H1 (cell line): Measurements from ENCODE around the gene ULK1. TPM values are rescaled to one million over a fixed set of nuclear protein-coding genes. Genes with fewer than 3 reads are reported as not detected.

Source experiments
- CEBPB ChIP-seq: IDR thresholded peaks from 2 replicates; pipeline ENCODE4 v1.6.1; 2012; ENCODE audit warnings: low read depth, low read length
- CTBP2 ChIP-seq: IDR thresholded peaks from 2 replicates; pipeline ENCODE4 v1.7.0; 2011; ENCODE audit warnings: borderline replicate concordance, mild to moderate bottlenecking, moderate library complexity, mixed read lengths, low read length; ENCODE audit not compliant: insufficient read depth, insufficient read length
- FOSL1 ChIP-seq: IDR thresholded peaks from 2 replicates; pipeline ENCODE4 v1.6.1; 2011; ENCODE audit warnings: mild to moderate bottlenecking, low read depth, low read length, moderate library complexity; ENCODE audit not compliant: insufficient read depth
- HDAC6 ChIP-seq: IDR thresholded peaks from one replicate; pipeline ENCODE4 v1.7.1; 2012; ENCODE audit warnings: low read depth, mild to moderate bottlenecking, inconsistent platforms, low read length, moderate library complexity
- PHF8 ChIP-seq: fragments of 200-600 bp; sonication (generic); conservative IDR thresholded peaks from 2 replicates; pipeline ENCODE4 v1.7.1; 2012; ENCODE audit warnings: low read depth, mild to moderate bottlenecking, inconsistent platforms, low read length, moderate library complexity
- RBBP5 ChIP-seq: IDR thresholded peaks from 2 replicates; pipeline ENCODE4 v1.7.1; 2012; ENCODE audit warnings: low read depth, mild to moderate bottlenecking, inconsistent platforms, low read length, moderate library complexity, borderline replicate concordance
- SAP30 ChIP-seq: fragments of 300-600 bp; sonication (generic); IDR thresholded peaks from 2 replicates; pipeline ENCODE4 v1.7.1; 2012; ENCODE audit warnings: low read length, moderate library complexity, mild to moderate bottlenecking, inconsistent platforms; ENCODE audit not compliant: insufficient read depth, insufficient replicate concordance
- polyA plus RNA-seq, 7 experiments: library from polyadenylated mRNA; depleted of rRNA in 3 of 7; stranded (reverse) in 5 of 7; unstranded in 2 of 7; fragments of >200 nt in 5 of 7; fragments of 200-250 nt in 2 of 7; gene quantifications; 1 replicate in 5 of 7; 2 replicates in 1 of 7; 4 replicates in 1 of 7; pipeline versions ENCODE4 v1.2.1 to v1.2.3, GENCODE V29; 2011 to 2013; ENCODE audit warnings: missing spikeins in 2 of 7, mixed read lengths in 2 of 7
- total RNA-seq: library from RNA; stranded (reverse); fragmentation: NEBNext Ultra II Directional; extraction: Animal tissue kit (Norgen Biotek cat#: 25700); gene quantifications from 2 replicates; pipeline ENCODE4 v1.2.1, GENCODE V29; 2021
- TF ChIP-seq, protein P1 (sequence below): fragments of 300-600 bp; sonication (generic); IDR thresholded peaks from 2 replicates; pipeline ENCODE4 v1.7.1; 2012; ENCODE audit warnings: low read length, moderate library complexity, mild to moderate bottlenecking, inconsistent platforms; ENCODE audit not compliant: insufficient replicate concordance

The ULK1 gene
- total and polyA plus RNA-seq, 2 of the 8 experiments (the other 6 are each of a cell fraction or from before 2014, with no cell fraction given): 13.0 to 44.1 TPM

GRCh38 chr12:131847456-131847855, 47.0 kb upstream of the ULK1 start (continued):
- TF ChIP-seq RBBP5 (no peak), SAP30 (no peak), HDAC6 (no peak), PHF8 (no peak), FOSL1 (no peak), CEBPB (no peak), CTBP2 (no peak)
- TF ChIP-seq, protein P1, sequence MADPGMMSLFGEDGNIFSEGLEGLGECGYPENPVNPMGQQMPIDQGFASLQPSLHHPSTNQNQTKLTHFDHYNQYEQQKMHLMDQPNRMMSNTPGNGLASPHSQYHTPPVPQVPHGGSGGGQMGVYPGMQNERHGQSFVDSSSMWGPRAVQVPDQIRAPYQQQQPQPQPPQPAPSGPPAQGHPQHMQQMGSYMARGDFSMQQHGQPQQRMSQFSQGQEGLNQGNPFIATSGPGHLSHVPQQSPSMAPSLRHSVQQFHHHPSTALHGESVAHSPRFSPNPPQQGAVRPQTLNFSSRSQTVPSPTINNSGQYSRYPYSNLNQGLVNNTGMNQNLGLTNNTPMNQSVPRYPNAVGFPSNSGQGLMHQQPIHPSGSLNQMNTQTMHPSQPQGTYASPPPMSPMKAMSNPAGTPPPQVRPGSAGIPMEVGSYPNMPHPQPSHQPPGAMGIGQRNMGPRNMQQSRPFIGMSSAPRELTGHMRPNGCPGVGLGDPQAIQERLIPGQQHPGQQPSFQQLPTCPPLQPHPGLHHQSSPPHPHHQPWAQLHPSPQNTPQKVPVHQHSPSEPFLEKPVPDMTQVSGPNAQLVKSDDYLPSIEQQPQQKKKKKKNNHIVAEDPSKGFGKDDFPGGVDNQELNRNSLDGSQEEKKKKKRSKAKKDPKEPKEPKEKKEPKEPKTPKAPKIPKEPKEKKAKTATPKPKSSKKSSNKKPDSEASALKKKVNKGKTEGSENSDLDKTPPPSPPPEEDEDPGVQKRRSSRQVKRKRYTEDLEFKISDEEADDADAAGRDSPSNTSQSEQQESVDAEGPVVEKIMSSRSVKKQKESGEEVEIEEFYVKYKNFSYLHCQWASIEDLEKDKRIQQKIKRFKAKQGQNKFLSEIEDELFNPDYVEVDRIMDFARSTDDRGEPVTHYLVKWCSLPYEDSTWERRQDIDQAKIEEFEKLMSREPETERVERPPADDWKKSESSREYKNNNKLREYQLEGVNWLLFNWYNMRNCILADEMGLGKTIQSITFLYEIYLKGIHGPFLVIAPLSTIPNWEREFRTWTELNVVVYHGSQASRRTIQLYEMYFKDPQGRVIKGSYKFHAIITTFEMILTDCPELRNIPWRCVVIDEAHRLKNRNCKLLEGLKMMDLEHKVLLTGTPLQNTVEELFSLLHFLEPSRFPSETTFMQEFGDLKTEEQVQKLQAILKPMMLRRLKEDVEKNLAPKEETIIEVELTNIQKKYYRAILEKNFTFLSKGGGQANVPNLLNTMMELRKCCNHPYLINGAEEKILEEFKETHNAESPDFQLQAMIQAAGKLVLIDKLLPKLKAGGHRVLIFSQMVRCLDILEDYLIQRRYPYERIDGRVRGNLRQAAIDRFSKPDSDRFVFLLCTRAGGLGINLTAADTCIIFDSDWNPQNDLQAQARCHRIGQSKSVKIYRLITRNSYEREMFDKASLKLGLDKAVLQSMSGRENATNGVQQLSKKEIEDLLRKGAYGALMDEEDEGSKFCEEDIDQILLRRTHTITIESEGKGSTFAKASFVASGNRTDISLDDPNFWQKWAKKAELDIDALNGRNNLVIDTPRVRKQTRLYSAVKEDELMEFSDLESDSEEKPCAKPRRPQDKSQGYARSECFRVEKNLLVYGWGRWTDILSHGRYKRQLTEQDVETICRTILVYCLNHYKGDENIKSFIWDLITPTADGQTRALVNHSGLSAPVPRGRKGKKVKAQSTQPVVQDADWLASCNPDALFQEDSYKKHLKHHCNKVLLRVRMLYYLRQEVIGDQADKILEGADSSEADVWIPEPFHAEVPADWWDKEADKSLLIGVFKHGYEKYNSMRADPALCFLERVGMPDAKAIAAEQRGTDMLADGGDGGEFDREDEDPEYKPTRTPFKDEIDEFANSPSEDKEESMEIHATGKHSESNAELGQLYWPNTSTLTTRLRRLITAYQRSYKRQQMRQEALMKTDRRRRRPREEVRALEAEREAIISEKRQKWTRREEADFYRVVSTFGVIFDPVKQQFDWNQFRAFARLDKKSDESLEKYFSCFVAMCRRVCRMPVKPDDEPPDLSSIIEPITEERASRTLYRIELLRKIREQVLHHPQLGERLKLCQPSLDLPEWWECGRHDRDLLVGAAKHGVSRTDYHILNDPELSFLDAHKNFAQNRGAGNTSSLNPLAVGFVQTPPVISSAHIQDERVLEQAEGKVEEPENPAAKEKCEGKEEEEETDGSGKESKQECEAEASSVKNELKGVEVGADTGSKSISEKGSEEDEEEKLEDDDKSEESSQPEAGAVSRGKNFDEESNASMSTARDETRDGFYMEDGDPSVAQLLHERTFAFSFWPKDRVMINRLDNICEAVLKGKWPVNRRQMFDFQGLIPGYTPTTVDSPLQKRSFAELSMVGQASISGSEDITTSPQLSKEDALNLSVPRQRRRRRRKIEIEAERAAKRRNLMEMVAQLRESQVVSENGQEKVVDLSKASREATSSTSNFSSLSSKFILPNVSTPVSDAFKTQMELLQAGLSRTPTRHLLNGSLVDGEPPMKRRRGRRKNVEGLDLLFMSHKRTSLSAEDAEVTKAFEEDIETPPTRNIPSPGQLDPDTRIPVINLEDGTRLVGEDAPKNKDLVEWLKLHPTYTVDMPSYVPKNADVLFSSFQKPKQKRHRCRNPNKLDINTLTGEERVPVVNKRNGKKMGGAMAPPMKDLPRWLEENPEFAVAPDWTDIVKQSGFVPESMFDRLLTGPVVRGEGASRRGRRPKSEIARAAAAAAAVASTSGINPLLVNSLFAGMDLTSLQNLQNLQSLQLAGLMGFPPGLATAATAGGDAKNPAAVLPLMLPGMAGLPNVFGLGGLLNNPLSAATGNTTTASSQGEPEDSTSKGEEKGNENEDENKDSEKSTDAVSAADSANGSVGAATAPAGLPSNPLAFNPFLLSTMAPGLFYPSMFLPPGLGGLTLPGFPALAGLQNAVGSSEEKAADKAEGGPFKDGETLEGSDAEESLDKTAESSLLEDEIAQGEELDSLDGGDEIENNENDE: no peak
